A673 (cell line): Measurements from ENCODE around the gene KCTD16. TPM values are rescaled to one million over a fixed set of nuclear protein-coding genes. Genes with fewer than 3 reads are reported as not detected.

Experiments
- BruUV-seq: library from RNA; stranded (reverse); fragments of 400-500 nt; replicated peaks from 2 replicates; lab custom pipeline; 2021; lab: Mats Ljungman, UMichigan
- CTCF ChIA-PET: fragments of 300-600 bp; sonication (Branson Sonifier 250); formaldehyde crosslinking; loops from one replicate; lab custom pipeline; 2022; ENCODE audit warnings: antibody characterized with exemption; lab: Charles Lee
- POLR2A ChIA-PET: fragments of 300-600 bp; sonication (Branson Sonifier 250); formaldehyde crosslinking; loops from one replicate; lab custom pipeline; 2022; ENCODE audit warnings: antibody characterized with exemption; ENCODE audit not compliant: low non-redundant PET; lab: Charles Lee
- DNase-seq: peaks from one replicate; pipeline ENCODE4 v3.0.0-alpha.2; 2015; ENCODE audit warnings: low spot score
- H3K27ac ChIP-seq: fragments of 200-600 bp; sonication (generic); 2 replicates; pipeline ENCODE4 v1.5.1; 2016; ENCODE audit warnings: mixed run types, low read depth, mild to moderate bottlenecking, mixed read lengths, antibody characterized with exemption, low read length; ENCODE audit not compliant: poor library complexity, severe bottlenecking
- H3K27me3 ChIP-seq: fragments of 200-600 bp; sonication (generic); replicated peaks from 2 replicates; pipeline ENCODE4 v1.6.1; 2017; ENCODE audit warnings: mixed run types, low read depth, mild to moderate bottlenecking, mixed read lengths, antibody characterized with exemption, low read length; ENCODE audit not compliant: insufficient read depth, poor library complexity
- H3K36me3 ChIP-seq: fragments of 200-600 bp; sonication (generic); 2 replicates; pipeline ENCODE4 v1.6.1; 2016; ENCODE audit warnings: mixed run types, mild to moderate bottlenecking, mixed read lengths, antibody characterized with exemption, low read length; ENCODE audit not compliant: insufficient read depth, poor library complexity, severe bottlenecking
- H3K4me1 ChIP-seq: fragments of 200-600 bp; sonication (generic); 2 replicates; pipeline ENCODE4 v1.6.1; 2017; ENCODE audit warnings: mixed run types, mild to moderate bottlenecking, mixed read lengths, antibody characterized with exemption, low read length; ENCODE audit not compliant: insufficient read depth, poor library complexity, severe bottlenecking
- H3K4me3 ChIP-seq: fragments of 200-600 bp; sonication (generic); 2 replicates; pipeline ENCODE4 v1.5.1; 2016; ENCODE audit warnings: low read depth, mixed run types, mild to moderate bottlenecking, mixed read lengths, low read length; ENCODE audit not compliant: poor library complexity, severe bottlenecking
- H3K9me3 ChIP-seq: fragments of 200-600 bp; sonication (generic); 2 replicates; pipeline ENCODE4 v1.6.1; 2016; ENCODE audit warnings: mixed run types, low read depth, mild to moderate bottlenecking, mixed read lengths, antibody characterized with exemption, low read length; ENCODE audit not compliant: poor library complexity, severe bottlenecking
- EZH2 ChIP-seq: fragments of 200-600 bp; sonication (generic); IDR thresholded peaks from 2 replicates; pipeline ENCODE4 v1.6.1; 2017; ENCODE audit warnings: borderline replicate concordance, low read depth, mild to moderate bottlenecking, mixed read lengths, antibody characterized with exemption, low read length; ENCODE audit not compliant: poor library complexity, severe bottlenecking
- intact Hi-C: fragments of 100-400 bp; cut with micrococcal nuclease; formaldehyde crosslinking; loops from one replicate; pipeline ENCODE4 v1.10.0; 2022; ENCODE audit not compliant: unreplicated experiment
- total RNA-seq: library from RNA; stranded (reverse); gene quantifications from 2 replicates; pipeline ENCODE4 v1.2.3, GENCODE V29; 2021
- TF ChIP-seq, protein P1 (sequence below): fragments of 300-800, 200-600 bp; sonication (generic); conservative IDR thresholded peaks from 2 replicates; pipeline ENCODE4 v1.5.1; 2017; ENCODE audit warnings: low read depth, mild to moderate bottlenecking, antibody characterized with exemption, low read length, moderate library complexity, mixed read lengths

Gene KCTD16
- total RNA-seq, 1 experiment from 2014 or later, result 1.1 TPM

DNA sequence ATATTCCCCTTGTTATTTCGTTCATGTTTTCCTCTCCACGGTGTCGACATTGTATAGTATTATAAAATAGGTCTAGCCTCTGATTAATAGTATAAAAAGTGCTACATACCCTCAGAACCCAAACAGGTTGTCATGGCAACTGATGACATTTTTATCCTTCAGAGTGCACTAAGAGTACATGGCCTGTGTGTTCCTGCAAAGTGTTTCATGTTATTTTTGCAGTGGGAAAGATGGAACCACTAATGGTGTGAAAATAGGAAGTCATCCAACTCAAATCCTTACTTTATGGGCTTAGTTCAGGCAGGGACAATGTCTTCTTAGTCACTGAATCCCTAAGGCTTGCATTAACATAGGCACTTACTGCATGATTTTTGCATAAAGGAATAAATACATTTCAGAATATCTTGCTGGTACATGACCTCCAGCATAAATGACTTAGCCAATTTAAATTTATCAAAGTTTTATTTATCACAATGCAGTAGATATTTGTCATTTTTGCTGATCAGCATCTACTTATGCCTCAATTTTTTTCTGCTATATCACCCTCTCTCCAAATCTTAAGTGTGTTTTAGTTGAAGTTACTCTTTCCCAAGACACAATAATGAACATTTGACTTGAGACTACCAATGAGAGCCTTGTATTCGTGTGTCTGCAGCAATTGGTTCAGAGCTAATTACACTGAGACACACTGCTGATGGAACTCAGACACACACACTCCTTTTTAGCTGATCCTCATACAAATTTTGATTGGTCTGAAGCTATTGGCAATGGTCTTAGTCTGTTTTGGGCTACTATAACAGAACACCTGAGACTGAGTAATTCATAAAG, 243.7 kb downstream of the KCTD16 start:
- no peak for TF ChIP-seq EZH2
- TF ChIP-seq, protein P1, sequence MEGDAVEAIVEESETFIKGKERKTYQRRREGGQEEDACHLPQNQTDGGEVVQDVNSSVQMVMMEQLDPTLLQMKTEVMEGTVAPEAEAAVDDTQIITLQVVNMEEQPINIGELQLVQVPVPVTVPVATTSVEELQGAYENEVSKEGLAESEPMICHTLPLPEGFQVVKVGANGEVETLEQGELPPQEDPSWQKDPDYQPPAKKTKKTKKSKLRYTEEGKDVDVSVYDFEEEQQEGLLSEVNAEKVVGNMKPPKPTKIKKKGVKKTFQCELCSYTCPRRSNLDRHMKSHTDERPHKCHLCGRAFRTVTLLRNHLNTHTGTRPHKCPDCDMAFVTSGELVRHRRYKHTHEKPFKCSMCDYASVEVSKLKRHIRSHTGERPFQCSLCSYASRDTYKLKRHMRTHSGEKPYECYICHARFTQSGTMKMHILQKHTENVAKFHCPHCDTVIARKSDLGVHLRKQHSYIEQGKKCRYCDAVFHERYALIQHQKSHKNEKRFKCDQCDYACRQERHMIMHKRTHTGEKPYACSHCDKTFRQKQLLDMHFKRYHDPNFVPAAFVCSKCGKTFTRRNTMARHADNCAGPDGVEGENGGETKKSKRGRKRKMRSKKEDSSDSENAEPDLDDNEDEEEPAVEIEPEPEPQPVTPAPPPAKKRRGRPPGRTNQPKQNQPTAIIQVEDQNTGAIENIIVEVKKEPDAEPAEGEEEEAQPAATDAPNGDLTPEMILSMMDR, result no peak
- ChIA-PET CTCF (no interaction called here), POLR2A (interaction anchor here (0.7 kb wide), 1 partner anchor 1504 kb away, joined by 3 read pairs; no protein-coding TSS in a partner anchor)

GRCh38 chr5:144416196-144416595, 245.5 kb downstream of the KCTD16 start:
- Histone ChIP-seq H3K27me3 (no peaks in the 10 kb centered on the region), H3K27ac (no peak overlapping the region), H3K9me3 (no peaks in the 10 kb centered on the region), H3K4me3 (no peak overlapping the region), H3K36me3 (no peaks in the 10 kb centered on the region), H3K4me1 (no peaks in the 10 kb centered on the region)
- BruUV-seq, result no TSS peak
- DNase-seq, result no peak
- ChIA-PET POLR2A (no interaction called here), CTCF (no interaction called here)
- intact Hi-C loops, result no loop called here
- TF ChIP-seq, protein P1, result no peak
- TF ChIP-seq EZH2, result no peak

More for the DNA sequence above, 243.7 kb downstream of the KCTD16 start:
- H3K27me3 ChIP-seq, result no peaks in the 10 kb centered on the region
- H3K27ac ChIP-seq, result no peak overlapping the region
- intact Hi-C loops, result no loop called here
- H3K4me1 ChIP-seq, result no peaks in the 10 kb centered on the region
- no peaks in the 10 kb centered on the region for H3K36me3 ChIP-seq
- no peak overlapping the region for H3K4me3 ChIP-seq
- no TSS peak for BruUV-seq
- DNase-seq, result no peak
- no peaks in the 10 kb centered on the region for H3K9me3 ChIP-seq

DNA sequence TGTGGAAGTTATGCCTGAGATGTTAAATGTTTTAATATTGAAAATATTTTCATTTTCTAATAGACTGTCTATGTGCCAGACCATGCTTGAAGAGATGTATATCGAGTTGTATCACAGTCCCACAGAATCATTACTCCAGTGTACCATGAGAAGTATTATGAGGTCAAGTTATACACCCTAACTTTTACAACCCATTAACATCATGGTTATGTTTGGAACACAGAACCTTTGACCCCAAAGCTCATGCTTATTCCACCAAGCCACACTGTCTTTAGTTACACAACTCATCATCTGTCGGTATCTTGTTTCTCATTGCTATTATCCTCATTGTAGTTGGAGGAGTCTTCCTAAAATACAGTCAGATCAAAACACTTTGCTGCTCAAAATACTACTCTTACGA, 248.0 kb downstream of the KCTD16 start:
- DNase-seq, result no peak
- intact Hi-C loops, result no loop called here
- no peak overlapping the region for H3K4me3 ChIP-seq
- H3K9me3 ChIP-seq, result no peaks in the 10 kb centered on the region
- H3K27ac ChIP-seq, result no peak overlapping the region
- POLR2A ChIA-PET, result no interaction called here
- TF ChIP-seq, protein P1, result no peak
- TF ChIP-seq EZH2, result no peak
- H3K27me3 ChIP-seq, result no peaks in the 10 kb centered on the region
- H3K36me3 ChIP-seq, result no peaks in the 10 kb centered on the region
- no TSS peak for BruUV-seq
- no peaks in the 10 kb centered on the region for H3K4me1 ChIP-seq
- CTCF ChIA-PET, result no interaction called here
